ENCODE results near the gene SLIT2. TPM values are rescaled to one million over a fixed set of nuclear protein-coding genes. Genes with fewer than 3 reads are reported as not detected.

The SLIT2 gene
- total RNA-seq, 6 experiments from 2014 or later: 0.87 to 2.5 (median 1.3) TPM

DNA sequence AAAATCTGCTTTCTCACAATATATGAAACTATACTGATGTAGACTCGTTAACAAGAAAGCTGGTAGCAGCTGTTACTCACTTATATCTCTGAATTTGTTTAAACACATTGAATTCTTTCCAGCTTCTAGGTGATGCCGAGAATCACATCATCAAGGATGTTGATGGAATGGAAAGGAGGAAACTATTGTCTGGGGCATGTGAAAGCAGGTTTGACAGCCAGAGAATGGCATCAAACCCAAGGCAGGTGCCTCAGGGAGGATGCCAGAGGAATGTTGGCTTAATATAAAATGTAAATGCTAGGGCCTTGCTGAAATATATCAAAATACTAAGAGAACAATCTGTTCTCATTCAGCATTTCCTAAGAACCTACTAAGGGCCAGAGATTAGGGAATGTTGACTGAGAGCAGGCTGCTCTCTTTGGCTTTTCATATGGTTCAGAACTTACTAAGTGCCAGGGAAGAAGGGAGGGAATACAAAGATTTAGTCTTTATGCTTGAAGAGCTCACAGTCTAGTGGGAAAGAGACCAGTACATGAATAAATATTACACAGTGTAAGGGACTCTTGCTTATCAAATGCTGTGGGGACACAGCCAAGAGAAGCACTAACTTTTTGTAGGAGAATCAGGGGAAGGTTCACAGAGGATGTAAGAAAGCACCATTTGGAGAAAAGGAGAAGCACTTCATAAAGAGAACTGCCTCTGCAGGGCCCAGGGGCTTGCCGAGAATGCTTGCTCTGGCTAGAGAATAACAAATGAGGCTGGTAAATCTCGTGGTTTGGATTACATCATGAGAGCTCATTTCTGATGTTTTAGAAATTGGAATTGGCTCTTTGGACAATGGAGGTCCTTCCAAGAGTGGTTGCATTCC is 14.7 kb downstream of the SLIT2 start:
- DNase-seq (no peak), ATAC-seq (no peak)
- WGBS (ENCODE audit: insufficient coverage, low coverage, low lambda C conversion rate, missing lambda C conversion rate): 44% methylated on average over 4 of the region's 4 CpGs
- no peak overlapping the region for H3K27ac ChIP-seq
- H3K9me3 ChIP-seq: no peaks in the 10 kb centered on the region
- intact Hi-C loops (cut with DNase I): no loop called here
- no peak for TF ChIP-seq POLR2A (IDR thresholded peaks at IDR 0.05)
- TF ChIP-seq, protein P1, sequence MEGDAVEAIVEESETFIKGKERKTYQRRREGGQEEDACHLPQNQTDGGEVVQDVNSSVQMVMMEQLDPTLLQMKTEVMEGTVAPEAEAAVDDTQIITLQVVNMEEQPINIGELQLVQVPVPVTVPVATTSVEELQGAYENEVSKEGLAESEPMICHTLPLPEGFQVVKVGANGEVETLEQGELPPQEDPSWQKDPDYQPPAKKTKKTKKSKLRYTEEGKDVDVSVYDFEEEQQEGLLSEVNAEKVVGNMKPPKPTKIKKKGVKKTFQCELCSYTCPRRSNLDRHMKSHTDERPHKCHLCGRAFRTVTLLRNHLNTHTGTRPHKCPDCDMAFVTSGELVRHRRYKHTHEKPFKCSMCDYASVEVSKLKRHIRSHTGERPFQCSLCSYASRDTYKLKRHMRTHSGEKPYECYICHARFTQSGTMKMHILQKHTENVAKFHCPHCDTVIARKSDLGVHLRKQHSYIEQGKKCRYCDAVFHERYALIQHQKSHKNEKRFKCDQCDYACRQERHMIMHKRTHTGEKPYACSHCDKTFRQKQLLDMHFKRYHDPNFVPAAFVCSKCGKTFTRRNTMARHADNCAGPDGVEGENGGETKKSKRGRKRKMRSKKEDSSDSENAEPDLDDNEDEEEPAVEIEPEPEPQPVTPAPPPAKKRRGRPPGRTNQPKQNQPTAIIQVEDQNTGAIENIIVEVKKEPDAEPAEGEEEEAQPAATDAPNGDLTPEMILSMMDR (IDR thresholded peaks at IDR 0.05): no peak
- no peak overlapping the region for H3K4me3 ChIP-seq
- no peaks in the 10 kb centered on the region for H3K36me3 ChIP-seq
- H3K4me1 ChIP-seq: no peaks in the 10 kb centered on the region
- H3K27me3 ChIP-seq: no peaks in the 10 kb centered on the region

DNA sequence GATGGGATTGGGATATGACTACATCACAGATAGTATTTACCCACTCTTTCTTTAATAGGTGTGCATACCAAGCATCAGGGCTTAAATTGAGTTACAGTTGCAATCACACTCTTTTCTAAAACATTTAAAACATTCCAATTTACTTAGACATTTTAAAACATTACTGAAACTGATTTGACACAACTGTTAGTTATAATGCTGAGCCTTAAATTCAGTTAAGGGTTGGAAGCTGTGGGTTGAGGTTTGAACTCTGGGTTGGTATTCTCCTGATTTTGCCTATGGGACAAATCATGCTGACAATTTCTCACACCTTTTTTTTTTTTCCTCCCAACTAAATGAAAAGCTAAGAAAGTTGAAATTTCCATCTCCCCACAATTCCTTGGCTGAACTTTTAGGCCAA is 16.3 kb downstream of the SLIT2 start:
- TF ChIP-seq, protein P1 (IDR thresholded peaks at IDR 0.05): no peak
- TF ChIP-seq POLR2A (IDR thresholded peaks at IDR 0.05): no peak
- no peaks in the 10 kb centered on the region for H3K4me1 ChIP-seq
- no peaks in the 10 kb centered on the region for H3K36me3 ChIP-seq
- intact Hi-C loops (cut with DNase I): no loop called here
- DNase-seq (no peak), ATAC-seq (no peak)
- no peak overlapping the region for H3K4me3 ChIP-seq
- H3K27me3 ChIP-seq: no peaks in the 10 kb centered on the region
- H3K9me3 ChIP-seq: no peaks in the 10 kb centered on the region
- no peak overlapping the region for H3K27ac ChIP-seq

DNA sequence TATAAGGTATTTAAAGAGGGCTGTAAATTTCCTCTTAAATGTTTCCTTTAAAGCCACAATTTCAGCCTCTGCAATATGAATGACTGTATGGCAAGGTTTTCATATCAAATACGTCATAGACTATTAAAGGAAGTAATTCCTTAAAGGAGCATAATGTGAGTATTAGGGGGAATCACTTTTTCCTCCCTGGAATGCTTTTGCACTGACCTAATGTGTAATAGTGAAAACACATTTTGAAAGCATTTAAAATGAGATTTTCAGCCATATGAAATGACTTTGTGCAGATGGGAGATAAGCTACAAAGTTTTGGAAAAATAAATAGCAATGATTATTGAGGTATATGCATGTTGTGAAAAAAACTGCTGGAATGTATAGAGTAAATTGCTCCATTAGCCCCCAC is 17.6 kb downstream of the SLIT2 start:
- TF ChIP-seq, protein P1 (IDR thresholded peaks at IDR 0.05): no peak
- no peak for TF ChIP-seq POLR2A (IDR thresholded peaks at IDR 0.05)
- DNase-seq (no peak), ATAC-seq (no peak)
- Histone ChIP-seq H3K4me3 (no peak overlapping the region), H3K36me3 (no peaks in the 10 kb centered on the region), H3K27me3 (no peaks in the 10 kb centered on the region), H3K9me3 (no peaks in the 10 kb centered on the region), H3K27ac (no peak overlapping the region), H3K4me1 (no peaks in the 10 kb centered on the region)
- intact Hi-C loops (cut with DNase I): no loop called here
- 30% methylated on average over 1 of the region's 1 CpG for WGBS (ENCODE audit: insufficient coverage, low coverage, low lambda C conversion rate, missing lambda C conversion rate)

DNA sequence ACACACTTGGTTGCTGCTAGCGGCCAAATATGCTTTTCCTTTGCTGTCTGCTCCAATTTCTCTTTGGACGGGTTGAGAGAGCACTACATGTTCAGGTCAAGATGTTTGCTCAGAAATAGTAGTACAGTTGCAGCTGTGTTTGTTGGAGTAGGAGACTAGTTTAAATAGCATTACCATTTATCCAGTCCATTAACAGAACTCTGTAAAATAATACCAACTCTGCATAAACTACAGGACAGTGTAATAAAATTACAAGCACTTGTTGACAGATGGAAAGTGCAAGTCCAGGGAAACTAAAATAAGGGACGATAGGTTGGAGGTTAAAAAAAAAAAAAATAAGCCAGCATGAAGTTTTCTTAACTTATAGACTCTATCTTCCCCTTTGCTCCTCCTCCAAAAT is 20.2 kb downstream of the SLIT2 start:
- no peak overlapping the region for H3K27ac ChIP-seq
- H3K4me3 ChIP-seq: no peak overlapping the region
- WGBS (ENCODE audit: insufficient coverage, low coverage, low lambda C conversion rate, missing lambda C conversion rate): 61% methylated on average over 3 of the region's 3 CpGs
- intact Hi-C loops (cut with DNase I): no loop called here
- no peak for ATAC-seq
- no peak for DNase-seq
- no peaks in the 10 kb centered on the region for H3K4me1 ChIP-seq
- no peaks in the 10 kb centered on the region for H3K27me3 ChIP-seq
- H3K36me3 ChIP-seq: no peaks in the 10 kb centered on the region
- no peak for TF ChIP-seq POLR2A (IDR thresholded peaks at IDR 0.05)
- TF ChIP-seq, protein P1 (IDR thresholded peaks at IDR 0.05): no peak
- H3K9me3 ChIP-seq: no peaks in the 10 kb centered on the region
